Activated effector memory CD4-positive, alpha-beta T cell treated with Interleukin-2 at 50 U/mL for 16 hours (primary cell): ENCODE data around the gene GPATCH8.

ENCODE experiments used
- DNase-seq: peaks from one replicate; pipeline ENCODE4 v3.0.0-alpha.2; 2020

Gene GPATCH8

GRCh38 chr17:44352828-44353671 lies 150.2 kb downstream of the GPATCH8 start:
- no peak for DNase-seq

GRCh38 chr17:44351961-44352827 lies 151.0 kb downstream of the GPATCH8 start:
- DNase-seq = no peak

- no peak for DNase-seq
These were observed 151.7 kb downstream of the GPATCH8 start for GRCh38 chr17:44351464-44351863.

- DNase-seq = peak; percentile 51
These were observed 152.4 kb downstream of the GPATCH8 start for GRCh38 chr17:44350733-44351226.

GRCh38 chr17:44349553-44350070 lies 153.6 kb downstream of the GPATCH8 start:
- no peak for DNase-seq

- DNase-seq = no peak
These were observed 154.2 kb downstream of the GPATCH8 start for GRCh38 chr17:44348988-44349364.

GRCh38 chr17:44348234-44348987 lies 154.8 kb downstream of the GPATCH8 start:
- no peak for DNase-seq
